Pancreas (tissue), 10 donors: ENCODE measurements around the gene PIKFYVE. TPM values are rescaled to one million over a fixed set of nuclear protein-coding genes. Genes with fewer than 3 reads are reported as not detected.
"Not testable (repeated sequence)": the region's sequence is repeated elsewhere in the genome, so short reads cannot be mapped to it uniquely, and the experiment has no call there.

Source experiments
- ATAC-seq, 4 donors: fragments of 200-7000 bp; cut with Tn5 transposase; one replicate each; pipeline versions ENCODE4 v1.8.0 to v1.9.1; 2020; ENCODE audit warnings: mild to moderate bottlenecking in 4 of 4, moderate library complexity in 4 of 4
- DNase-seq, 6 donors: peaks; one replicate each; pipeline ENCODE4 v3.0.0-alpha.2; 2020
- FAIRE-seq: peaks from 2 replicates; lab custom pipeline; 2012; peaks lifted over from hg19 to GRCh38; lab: Jason Lieb, UNC
- H3K27ac ChIP-seq, 4 donors: fragments of 200-600 bp; sonication (generic); 1 replicate in 3 of 4; 2 replicates in 1 of 4; pipeline versions ENCODE4 v1.5.0 to v1.8.0; 2020
- H3K27me3 ChIP-seq, 4 donors: fragments of 200-600 bp; one replicate each; pipeline ENCODE4 v1.8.0; 2021
- H3K36me3 ChIP-seq, 3 donors: fragments of 200-600 bp; sonication (generic) in 1 of 3; one replicate each; pipeline versions ENCODE4 v1.5.0 to v1.8.0; 2020 to 2021
- H3K4me1 ChIP-seq, 3 donors: fragments of 200-600 bp; one replicate each; pipeline ENCODE4 v1.8.0; 2021
- H3K4me3 ChIP-seq, 4 donors: fragments of 200-600 bp; sonication (generic) in 2 of 4; one replicate each; pipeline versions ENCODE4 v1.5.0 to v1.8.0; 2020 to 2021
- H3K9me3 ChIP-seq, 4 donors: fragments of 200-600 bp; one replicate each; pipeline ENCODE4 v1.8.0; 2021
- WGBS, 2 donors: extraction: QIAGEN DNeasy Blood & Tissue Kit; methylation state at CpG; one replicate each; pipeline ENCODE4 v1.1.7; 2013; 5-methylcytosine and 5-hydroxymethylcytosine counted together
- intact Hi-C, 3 donors: fragments of 100-400 bp; cut with DNase I; formaldehyde crosslinking; loops; one replicate each; pipeline versions ENCODE4 v1.11.1 to v1.14.2; 2022
- polyA plus RNA-seq, 2 donors: library from polyadenylated mRNA; stranded (reverse); fragments of 200-250 nt; gene quantifications; one replicate each; pipeline ENCODE4 v1.2.3, GENCODE V29; 2013
- total RNA-seq, 6 donors: library from RNA; stranded (reverse); fragmentation: NEBNext Ultra II Directional in 4 of 6; extraction: Animal tissue kit (Norgen Biotek cat#: 25700) in 4 of 6; gene quantifications; one replicate each; pipeline versions ENCODE4 v1.2.1 to v1.2.4, GENCODE V29; 2021 to 2023
- TF ChIP-seq, protein P1 (sequence below), 4 donors: fragments of 200-600 bp; sonication (generic) in 3 of 4; IDR thresholded peaks; one replicate each; pipeline versions ENCODE4 v1.5.0 to v1.8.0; 2021; ENCODE audit warnings: antibody characterized with exemption in 4 of 4
- donor health status: healthy with polysubstance abuse.
- donor health status: DM: no; HTN: no; CAD: no; lungs with moderate emphysema.
- donor health status: DM: no; HTN: no; CAD: no.
- donor health status: control.
- donor health status: control.
- donor health status: Bipolar disorder and iron deficiency.
- donor health status: DM: yes; HTN: yes; CAD: no.
- donor health status: DM: no; HTN: no; CAD: no.
- donor health status: DM: no; HTN: no; CAD: no.
- donor health status: DM: yes; HTN: yes; CAD: no.

PIKFYVE gene
- total and polyA plus RNA-seq, 8 donors: 6.0 to 16.1 (median 13.3) TPM

- Histone ChIP-seq H3K36me3 (peaks cover 0 to 8% (median 0%) of the 10 kb centered on the region in 3 donors), H3K27ac (peak overlapping the region; percentile 39 to 80 (median 68)), H3K4me1 (peaks cover 8 to 26% (median 16%) of the 10 kb centered on the region in 3 donors), H3K4me3 (peak overlapping the region; percentile 66 to 78 (median 72)), H3K27me3 (no peaks in the 10 kb centered on the region), H3K9me3 (no peaks in the 10 kb centered on the region)
- intact Hi-C loops: no loop called here
- no peak for FAIRE-seq
- TF ChIP-seq, protein P1, sequence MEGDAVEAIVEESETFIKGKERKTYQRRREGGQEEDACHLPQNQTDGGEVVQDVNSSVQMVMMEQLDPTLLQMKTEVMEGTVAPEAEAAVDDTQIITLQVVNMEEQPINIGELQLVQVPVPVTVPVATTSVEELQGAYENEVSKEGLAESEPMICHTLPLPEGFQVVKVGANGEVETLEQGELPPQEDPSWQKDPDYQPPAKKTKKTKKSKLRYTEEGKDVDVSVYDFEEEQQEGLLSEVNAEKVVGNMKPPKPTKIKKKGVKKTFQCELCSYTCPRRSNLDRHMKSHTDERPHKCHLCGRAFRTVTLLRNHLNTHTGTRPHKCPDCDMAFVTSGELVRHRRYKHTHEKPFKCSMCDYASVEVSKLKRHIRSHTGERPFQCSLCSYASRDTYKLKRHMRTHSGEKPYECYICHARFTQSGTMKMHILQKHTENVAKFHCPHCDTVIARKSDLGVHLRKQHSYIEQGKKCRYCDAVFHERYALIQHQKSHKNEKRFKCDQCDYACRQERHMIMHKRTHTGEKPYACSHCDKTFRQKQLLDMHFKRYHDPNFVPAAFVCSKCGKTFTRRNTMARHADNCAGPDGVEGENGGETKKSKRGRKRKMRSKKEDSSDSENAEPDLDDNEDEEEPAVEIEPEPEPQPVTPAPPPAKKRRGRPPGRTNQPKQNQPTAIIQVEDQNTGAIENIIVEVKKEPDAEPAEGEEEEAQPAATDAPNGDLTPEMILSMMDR (IDR thresholded peaks at IDR 0.05): peak; percentile 49 to 69 (median 56)
- WGBS, 2 donors: 0% methylated on average over 32 to 36 of the region's 36 CpGs
- peak; percentile 69 to 90 (median 80) for DNase-seq
- peak; percentile 72 to 84 (median 77) for ATAC-seq
These were observed 11.8 kb upstream of the PIKFYVE start for GRCh38 chr2:208254118-208254870.

- peak; percentile 94 to 100 (median 98) for DNase-seq
- Histone ChIP-seq H3K27me3 (no peaks in the 10 kb centered on the region), H3K9me3 (no peaks in the 10 kb centered on the region), H3K4me1 (peaks cover 8 to 26% (median 16%) of the 10 kb centered on the region in 3 donors), H3K36me3 (peaks cover 0 to 8% (median 0%) of the 10 kb centered on the region in 3 donors), H3K4me3 (peak within 1 kb of the TSS; percentile 66 to 78 (median 72)), H3K27ac (peak within 1 kb of the TSS; percentile 40 to 80 (median 68))
- TF ChIP-seq, protein P1 (IDR thresholded peaks at IDR 0.05): peak in 1 of 4 donors; percentile 17
- WGBS, 2 donors: 0 to 1% methylated on average over 46 to 48 of the region's 48 CpGs
- intact Hi-C loops: no loop called here
- FAIRE-seq: no peak
- peak; percentile 92 to 97 (median 94) for ATAC-seq
These were observed 11.0 kb upstream of the PIKFYVE start, which contains the start of gene IDH1 for GRCh38 chr2:208254871-208255556. Gene IDH1 (minus strand): TSS chr2:208255071. CDS start chr2:208251551, 3,520 bp downstream.

DNA sequence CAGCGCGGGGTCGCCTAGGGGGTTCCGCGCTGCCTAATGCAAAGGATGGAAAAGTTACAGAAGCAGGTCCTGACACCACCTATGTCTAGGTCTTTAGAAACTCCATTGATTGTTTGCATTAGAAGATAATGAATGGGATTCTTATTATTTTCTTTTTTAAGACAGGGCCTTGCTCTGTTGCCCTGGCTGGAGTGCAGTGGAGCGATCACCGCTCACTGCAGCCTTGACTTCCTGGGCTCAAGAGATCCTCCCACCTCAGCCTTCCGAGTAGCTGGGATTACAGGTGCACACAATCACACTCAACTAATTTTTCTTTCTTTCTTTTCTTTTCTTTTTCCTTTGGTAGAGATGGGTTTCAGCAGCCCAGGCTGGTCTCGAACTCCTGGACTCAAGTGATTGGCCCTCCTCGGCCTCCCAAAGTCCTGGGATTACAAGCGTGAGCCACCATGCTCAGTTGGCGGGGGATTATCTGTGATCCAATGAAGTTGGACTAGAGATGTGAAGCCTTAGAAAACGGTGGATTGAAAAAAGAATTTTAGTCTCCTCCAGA lies 10.4 kb upstream of the PIKFYVE start:
- H3K27ac ChIP-seq: peak overlapping the region; percentile 40 to 80 (median 64)
- no peaks in the 10 kb centered on the region for H3K27me3 ChIP-seq
- peaks cover 0 to 6% (median 0%) of the 10 kb centered on the region in 3 donors for H3K36me3 ChIP-seq
- H3K4me3 ChIP-seq: peak overlapping the region; percentile 66 to 78 (median 72)
- peaks cover 8 to 26% (median 16%) of the 10 kb centered on the region in 3 donors for H3K4me1 ChIP-seq
- TF ChIP-seq, protein P1 (IDR thresholded peaks at IDR 0.05): no peak
- DNase-seq (no peak), ATAC-seq (no peak), FAIRE-seq (no peak)
- no peaks in the 10 kb centered on the region for H3K9me3 ChIP-seq
- WGBS, 2 donors: 31 to 38% methylated on average over 13 of the region's 13 CpGs
- intact Hi-C loops: no loop called here

DNA sequence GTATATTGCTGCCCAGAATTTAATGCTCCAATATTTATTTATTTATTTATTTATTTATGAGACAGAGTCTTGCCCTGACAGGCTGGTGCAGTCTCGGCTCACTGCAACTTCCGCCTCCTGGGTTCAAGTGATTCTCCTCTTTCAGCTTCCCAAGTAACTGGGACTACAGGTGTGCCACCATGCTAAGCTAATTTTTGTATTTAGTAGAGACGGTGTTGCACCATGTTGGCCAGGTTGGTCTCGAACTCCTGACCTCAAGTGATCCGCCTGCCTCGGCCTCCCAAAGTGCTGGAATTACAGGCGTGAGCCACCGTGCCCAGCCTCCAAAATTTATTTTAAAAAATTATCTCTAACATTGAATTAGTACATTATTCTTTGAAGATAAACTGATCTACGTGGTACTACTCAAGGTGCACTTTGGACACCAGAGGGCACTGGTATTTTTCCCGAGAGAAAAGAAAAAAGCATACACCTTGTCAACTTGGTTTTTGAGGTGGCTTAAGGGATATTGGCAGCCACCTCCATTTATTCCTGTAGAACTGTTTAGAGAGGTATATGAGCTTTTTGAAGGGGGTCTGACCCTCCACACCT lies 9.8 kb upstream of the PIKFYVE start:
- Histone ChIP-seq H3K9me3 (no peaks in the 10 kb centered on the region), H3K27me3 (no peaks in the 10 kb centered on the region), H3K4me3 (no peak overlapping the region), H3K27ac (peak overlapping the region in 1 of 4 donors; percentile 41), H3K4me1 (peaks cover 8 to 26% (median 16%) of the 10 kb centered on the region in 3 donors), H3K36me3 (no peaks in the 10 kb centered on the region)
- WGBS, 2 donors: 47 to 62% methylated on average over 10 of the region's 10 CpGs
- DNase-seq: no peak
- TF ChIP-seq, protein P1 (IDR thresholded peaks at IDR 0.05): no peak
- FAIRE-seq: no peak
- intact Hi-C loops: no loop called here
- ATAC-seq: no peak

DNA sequence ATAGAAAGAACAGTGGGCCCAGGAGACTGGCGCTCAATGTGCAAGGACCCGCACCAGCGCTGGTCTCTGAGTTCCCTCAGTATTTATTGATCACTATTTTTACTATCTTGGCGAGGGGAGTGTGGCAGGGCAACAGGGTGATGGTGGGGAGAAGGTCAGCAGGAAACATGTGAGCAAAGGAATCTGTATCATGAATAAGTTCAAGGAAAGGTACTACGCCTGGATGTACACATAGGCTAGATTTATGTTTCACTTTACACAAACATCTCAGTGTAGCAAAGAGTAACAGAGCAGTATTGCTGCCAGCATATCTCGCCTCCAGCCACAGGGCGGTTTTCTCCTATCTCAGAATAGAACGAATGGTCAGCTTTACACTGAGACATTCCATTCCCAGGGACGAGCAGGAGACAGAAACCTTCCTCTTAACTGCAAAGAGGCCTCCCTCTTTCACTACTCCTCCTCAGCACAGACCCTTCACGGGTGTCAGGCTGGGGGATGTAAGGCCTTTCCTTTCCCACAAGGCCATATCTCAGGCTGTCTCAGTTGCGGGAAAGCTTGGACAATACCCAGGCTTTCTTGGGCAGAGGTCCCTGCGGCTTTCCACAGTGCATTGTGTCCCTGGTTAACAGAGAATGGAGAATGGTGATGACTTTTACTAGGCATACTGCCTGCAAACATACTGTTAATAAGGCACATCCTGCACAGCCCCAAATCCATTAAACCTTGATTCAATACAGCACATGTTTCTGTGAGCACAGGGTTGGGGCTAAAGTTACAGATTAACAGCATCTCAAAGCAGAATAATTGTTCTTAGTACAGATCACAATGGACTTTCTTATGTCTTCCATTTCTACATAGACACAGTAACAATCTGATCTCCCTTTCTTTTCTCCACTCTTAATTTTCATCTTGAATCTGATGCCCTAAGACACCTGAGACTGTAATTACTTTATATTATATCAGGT lies 8.9 kb upstream of the PIKFYVE start:
- ATAC-seq, FAIRE-seq, H3K9me3 ChIP-seq, H3K27me3 ChIP-seq, H3K4me3 ChIP-seq, H3K36me3 ChIP-seq, DNase-seq, intact Hi-C loops: not testable (repeated sequence)
- 27 to 28% methylated on average over 12 of the region's 12 CpGs for WGBS, 2 donors
- Histone ChIP-seq H3K4me1 (peaks cover 8 to 22% (median 16%) of the 10 kb centered on the region in 3 donors), H3K27ac (peak overlapping the region in 3 of 4 donors; percentile 26 to 43 (median 41))
